ENCODE results near the gene YWHAE.
"Not testable (repeated sequence)": the region's sequence is repeated elsewhere in the genome, so short reads cannot be mapped to it uniquely, and the experiment has no call there.

The YWHAE gene

DNA sequence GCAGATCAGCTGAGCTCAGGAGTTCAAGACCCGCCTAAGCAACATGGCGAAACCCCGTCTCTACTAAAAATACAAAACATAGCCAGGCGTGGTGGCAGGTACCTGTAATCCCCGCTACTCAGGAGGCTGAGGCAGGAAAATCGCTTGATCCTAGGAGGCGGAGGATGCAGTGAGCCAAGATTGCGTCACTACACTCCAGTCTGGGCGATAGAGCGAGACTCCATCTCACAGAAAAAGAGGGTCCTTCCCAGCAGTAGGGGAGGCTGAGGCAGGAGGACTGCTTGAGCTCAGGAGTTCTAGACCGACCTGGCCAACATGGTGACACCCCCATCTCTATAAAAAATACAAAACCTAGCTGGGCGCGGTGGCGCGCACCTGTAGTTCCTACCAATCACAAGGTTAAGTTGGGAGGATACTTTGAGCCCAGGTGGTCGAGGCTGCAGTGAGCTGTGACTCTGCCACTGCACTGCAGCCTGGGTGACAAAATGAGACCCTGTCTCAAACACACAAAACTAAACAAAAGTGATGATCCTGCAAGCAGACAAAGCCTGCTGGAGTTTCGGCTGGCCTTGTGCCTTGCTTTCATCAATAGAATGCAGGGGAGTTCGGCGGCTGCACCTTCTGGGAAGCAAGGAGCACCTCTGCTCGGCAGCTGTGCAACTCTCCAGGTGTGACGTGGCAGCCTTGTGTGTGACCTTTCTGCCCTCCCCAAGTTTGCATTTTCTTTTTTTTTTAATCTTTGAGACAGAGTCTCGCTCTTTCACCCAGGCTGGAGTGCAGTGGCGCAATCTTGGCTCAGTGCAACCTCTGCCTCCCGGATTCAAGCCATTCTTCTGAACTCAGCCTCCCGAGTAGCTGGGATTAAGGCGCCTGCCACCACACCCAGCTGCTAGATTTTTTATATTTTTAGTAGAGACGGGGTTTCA is 12.4 kb upstream of the YWHAE start:
- DNase-seq (ENCODE audit: low spot score) = no peak

DNA sequence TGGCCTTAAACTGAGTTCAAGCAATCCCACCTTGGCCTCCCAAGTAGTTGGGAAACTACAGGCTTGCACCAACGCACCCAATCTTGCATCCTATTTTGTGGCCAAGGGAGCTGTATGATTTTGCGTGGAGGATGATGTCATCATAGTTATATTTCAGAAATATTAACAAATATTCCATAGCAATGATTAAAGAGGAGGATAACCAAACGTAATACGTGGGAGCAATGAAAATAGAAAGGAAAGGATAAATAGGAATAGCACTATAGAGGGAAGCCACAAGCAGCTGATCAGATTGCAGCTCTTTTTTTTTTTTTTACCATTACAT is 2.2 kb upstream of the YWHAE start:
- DNase-seq (ENCODE audit: low spot score) = no peak

DNA sequence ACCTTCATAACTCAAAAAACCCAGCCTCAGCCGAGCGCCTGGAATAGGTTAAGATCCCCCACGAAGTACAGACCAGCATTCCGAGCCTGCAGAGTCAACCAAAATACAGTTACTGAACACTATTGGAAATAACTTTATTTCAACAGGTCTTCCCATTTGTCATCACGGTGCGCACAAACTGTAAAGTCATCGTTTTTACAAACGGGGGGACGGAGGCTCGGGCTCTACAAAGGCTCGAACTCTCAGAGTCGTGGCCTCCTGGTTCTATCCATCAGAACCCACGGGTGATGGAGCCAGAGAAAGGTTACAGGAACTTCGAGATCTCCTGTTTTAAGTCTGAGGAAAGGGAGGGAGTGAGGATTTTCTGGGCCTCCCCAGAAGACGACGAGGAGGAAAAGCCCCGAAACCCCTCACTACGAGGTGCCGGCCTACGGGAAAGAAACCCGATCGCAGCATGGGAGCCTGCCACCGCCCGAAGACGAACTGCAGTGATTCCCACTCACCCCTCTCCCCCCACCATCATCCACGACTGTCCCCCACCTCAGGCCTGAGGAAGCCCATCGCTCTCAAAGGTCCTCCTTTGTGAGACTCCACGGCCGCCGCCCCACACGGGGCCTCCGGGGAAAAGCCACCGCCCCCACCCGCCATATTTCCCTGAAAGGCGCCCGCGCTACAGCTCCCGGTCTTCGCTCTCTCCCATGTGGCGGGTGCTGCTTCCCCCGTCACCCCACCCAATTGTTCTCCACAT is 917 bp downstream of the YWHAE start:
- no peak for DNase-seq (ENCODE audit: low spot score)

GRCh38 chr17:1398028-1398427 is 2.0 kb downstream of the YWHAE start:
- no peak for DNase-seq (ENCODE audit: low spot score)

GRCh38 chr17:1395876-1396665 is 4.0 kb downstream of the YWHAE start:
- DNase-seq (ENCODE audit: low spot score) = not testable (repeated sequence)

DNA sequence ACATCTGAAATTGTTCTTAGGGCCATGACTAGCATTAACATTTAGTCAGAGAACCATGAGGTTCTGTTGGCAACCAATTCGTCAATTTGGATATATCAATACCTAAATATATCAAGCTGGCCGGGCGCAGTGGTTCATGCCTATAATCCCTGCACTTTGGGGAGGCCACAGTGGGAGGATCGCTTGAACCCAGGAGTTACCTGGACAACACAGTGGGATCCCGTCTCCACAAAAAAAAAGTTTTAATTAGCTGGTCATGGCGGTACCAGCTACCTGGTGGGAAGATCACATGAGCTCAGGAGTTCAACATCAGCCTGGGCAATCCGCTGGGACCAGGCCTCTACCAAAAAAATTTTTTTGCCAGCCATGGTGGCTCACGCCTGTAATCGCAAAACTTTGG is 8.4 kb downstream of the YWHAE start:
- DNase-seq (ENCODE audit: low spot score) = no peak

DNA sequence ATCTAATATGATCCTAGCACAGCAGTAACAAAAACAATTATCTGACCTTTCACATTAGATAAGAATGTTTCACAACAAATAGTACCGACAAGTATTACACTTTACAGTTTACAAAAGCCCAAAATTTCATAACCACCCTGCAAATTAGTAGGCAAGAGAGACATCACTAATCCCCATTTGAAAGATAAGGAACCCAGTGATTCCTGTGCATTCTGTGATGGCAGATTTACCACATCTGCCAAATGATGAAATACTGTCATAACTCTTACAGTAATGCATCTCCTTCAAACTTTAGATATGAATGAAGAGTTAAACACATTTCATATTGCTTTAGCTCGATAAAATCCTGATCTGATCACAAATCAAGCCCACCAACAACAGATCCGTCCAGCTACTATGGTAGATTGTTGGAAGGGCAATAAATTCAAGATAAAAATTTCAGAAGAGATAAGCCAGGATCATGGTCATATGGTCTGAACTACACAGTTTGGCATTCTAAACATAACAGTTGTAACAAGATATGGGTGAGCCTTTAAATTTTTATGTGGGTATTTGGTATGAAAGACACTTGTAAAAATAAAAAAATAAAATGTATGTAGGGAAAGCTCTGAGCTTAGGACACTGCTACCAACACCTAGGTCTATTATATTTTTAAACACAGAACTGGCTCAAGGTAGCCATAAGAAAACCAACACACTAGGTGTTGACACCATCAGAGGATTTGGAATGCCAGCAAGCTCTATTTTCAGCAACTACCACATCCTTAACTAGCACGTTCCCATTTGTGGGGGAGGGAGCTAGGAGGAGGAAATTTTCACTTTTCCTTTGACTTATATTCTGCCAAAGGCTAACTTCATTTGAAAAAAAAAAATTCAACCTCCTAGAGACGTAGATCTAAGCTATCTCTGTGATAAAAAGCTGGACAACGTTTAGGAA is 9.3 kb downstream of the YWHAE start:
- DNase-seq (ENCODE audit: low spot score) = no peak

DNA sequence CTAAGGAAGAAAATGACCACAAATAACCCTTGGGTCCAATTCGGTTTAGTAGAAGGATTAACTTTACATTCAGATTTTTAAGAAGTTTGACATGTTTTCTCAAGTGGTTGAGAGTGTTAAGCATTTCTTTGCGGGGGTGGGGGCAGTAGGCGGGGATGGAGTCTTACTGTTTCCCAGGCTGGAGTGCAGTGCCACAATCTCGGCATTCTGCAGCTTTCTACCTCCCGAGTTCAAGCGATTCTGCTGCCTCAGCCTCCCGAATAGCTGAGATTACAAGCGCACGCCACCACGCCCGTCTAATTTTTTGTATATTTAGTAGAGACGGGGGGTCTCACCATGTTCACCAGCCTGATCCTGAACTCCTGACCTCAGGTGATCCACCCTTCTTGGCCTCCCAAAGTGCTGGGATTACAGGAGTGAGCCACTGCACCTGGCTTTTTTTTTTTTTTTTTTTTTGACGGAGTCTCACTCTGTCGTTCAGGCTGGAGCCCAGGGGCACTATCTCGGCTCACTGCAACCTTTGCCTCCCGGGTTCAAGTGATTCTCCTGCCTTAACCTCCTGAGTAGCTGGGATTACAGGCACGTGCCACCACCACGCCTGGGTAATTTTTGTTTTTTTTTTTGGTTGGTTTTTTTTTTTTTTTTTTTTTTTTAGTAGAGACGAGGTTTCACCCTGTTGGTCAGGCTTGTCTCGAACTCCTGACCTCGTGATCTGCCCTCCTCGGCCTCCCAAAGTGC is 12.4 kb downstream of the YWHAE start:
- not testable (repeated sequence) for DNase-seq (ENCODE audit: low spot score)

- DNase-seq (ENCODE audit: low spot score) = not testable (repeated sequence)
These were observed 13.3 kb downstream of the YWHAE start for GRCh38 chr17:1386675-1387190.

DNA sequence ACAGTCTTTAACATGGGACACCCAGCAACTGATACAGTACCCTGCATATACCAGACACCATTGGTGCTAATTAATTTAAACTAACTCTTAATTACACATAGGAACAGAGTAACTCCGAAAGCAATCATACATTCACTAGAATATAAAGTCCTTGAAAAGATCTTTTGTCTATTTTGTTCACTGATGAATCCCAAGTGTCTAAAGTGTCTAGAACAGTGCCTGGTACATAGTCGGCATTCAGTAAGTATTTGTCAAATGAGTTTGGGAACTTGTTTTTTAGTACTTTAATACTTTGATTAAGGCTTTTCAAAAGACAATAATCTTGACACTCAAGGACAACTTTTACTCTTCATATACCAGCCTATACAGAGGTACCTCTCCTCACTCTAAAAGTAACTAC is 13.8 kb downstream of the YWHAE start:
- no peak for DNase-seq (ENCODE audit: low spot score)

GRCh38 chr17:1385861-1386260 is 14.2 kb downstream of the YWHAE start:
- DNase-seq (ENCODE audit: low spot score) = no peak

- no peak for DNase-seq (ENCODE audit: low spot score)
These were observed 15.1 kb downstream of the YWHAE start for GRCh38 chr17:1384905-1385435.

DNA sequence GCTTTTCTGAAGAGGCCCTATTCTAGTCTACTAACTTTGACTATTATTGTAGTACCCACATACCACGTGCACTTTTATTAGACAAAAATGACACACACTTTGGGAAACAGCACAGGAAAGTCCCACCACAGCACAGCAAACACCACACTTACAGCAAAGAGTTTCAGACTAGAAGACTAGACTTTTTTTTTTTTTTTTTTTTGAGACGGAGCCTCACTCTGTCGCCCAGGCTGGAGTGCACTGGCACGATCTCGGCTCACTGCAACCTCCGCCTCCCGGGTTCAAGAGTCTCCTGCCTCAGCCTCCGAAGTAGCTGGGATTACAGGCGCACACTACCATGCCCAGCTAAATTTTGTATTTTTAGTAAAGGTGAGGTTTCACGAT is 20.1 kb downstream of the YWHAE start:
- DNase-seq (ENCODE audit: low spot score) = no peak

DNA sequence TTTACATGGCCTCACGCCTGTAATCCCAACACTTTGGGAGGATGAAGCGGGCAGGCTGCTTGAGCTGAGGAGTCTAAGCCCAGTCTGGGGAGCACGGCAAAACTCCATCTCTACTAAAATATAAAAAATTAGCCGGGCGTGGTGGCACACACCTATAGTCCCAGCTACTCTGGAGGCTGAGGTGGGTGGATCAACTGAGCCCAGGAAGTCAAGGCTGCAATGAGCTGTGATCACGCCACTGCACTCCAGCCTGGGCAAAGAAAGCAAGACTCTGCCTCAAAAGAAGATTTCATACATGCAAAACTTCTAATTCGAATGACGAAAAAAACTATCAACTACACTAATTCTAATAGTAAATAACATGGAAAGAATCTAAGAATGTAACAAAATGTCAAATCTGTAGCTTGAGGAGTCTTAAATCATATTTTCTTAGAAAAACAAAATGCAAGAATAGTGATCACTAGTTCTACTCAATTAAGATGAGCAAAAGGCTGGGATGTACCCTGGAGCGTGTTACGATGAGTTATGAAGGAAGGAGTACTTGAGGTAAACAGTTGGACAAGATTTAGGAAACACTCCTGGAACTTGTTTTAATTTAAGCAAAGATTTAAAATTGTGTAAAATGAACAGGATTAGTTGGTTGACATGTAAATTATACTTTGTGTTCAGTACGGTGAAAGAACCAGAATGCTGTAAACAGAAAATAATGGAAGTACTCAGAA is 20.7 kb downstream of the YWHAE start:
- DNase-seq (ENCODE audit: low spot score) = peak; percentile 26

- DNase-seq (ENCODE audit: low spot score) = not testable (repeated sequence)
These were observed 21.6 kb downstream of the YWHAE start for GRCh38 chr17:1378476-1378860.

GRCh38 chr17:1377334-1377733 is 22.7 kb downstream of the YWHAE start:
- DNase-seq (ENCODE audit: low spot score) = no peak

- DNase-seq (ENCODE audit: low spot score) = no peak
These were observed 24.0 kb downstream of the YWHAE start for GRCh38 chr17:1376061-1376460.

GRCh38 chr17:1375615-1376014 is 24.4 kb downstream of the YWHAE start:
- no peak for DNase-seq (ENCODE audit: low spot score)

GRCh38 chr17:1374431-1375177 is 25.4 kb downstream of the YWHAE start:
- DNase-seq (ENCODE audit: low spot score) = no peak

Measured in globus pallidus (tissue), 1 donor.